Forelimb muscle (tissue), 1 donor: ENCODE data around the gene PFN4. TPM values are rescaled to one million over a fixed set of nuclear protein-coding genes. Genes with fewer than 3 reads are reported as not detected.
A peak's percentile ranks its signal among the peaks of the same experiment; 100 is the strongest.
"Not testable (repeated sequence)": the region's sequence is repeated elsewhere in the genome, so short reads cannot be mapped to it uniquely, and the experiment has no call there.

ENCODE experiments used
- DNase-seq: peaks from one replicate; pipeline ENCODE4 v3.0.0-alpha.2; 2013; ENCODE audit warnings: low read depth
- polyA plus RNA-seq: library from polyadenylated mRNA; unstranded; fragments of 120-200 nt; gene quantifications from one replicate; pipeline ENCODE4 v1.2.1, GENCODE V29; 2013; ENCODE audit not compliant: insufficient read length

PFN4 gene
- polyA plus RNA-seq, 1 donor = 0.94 TPM

GRCh38 chr2:24111407-24111901 is 11.7 kb downstream of the PFN4 start:
- DNase-seq = no peak

- DNase-seq = no peak
These were observed 12.4 kb downstream of the PFN4 start for GRCh38 chr2:24110660-24111303.

- not testable (repeated sequence) for DNase-seq
These were observed 13.7 kb downstream of the PFN4 start for GRCh38 chr2:24109431-24109830.

- DNase-seq = no peak
These were observed 15.8 kb downstream of the PFN4 start for GRCh38 chr2:24107336-24107735.

GRCh38 chr2:24106786-24107185 is 16.3 kb downstream of the PFN4 start:
- DNase-seq = no peak

- DNase-seq = no peak
These were observed 17.3 kb downstream of the PFN4 start for GRCh38 chr2:24105816-24106215.

- DNase-seq = no peak
These were observed 18.2 kb downstream of the PFN4 start for GRCh38 chr2:24104906-24105305.

GRCh38 chr2:24104110-24104650 is 19.0 kb downstream of the PFN4 start:
- no peak for DNase-seq

- no peak for DNase-seq
These were observed 20.5 kb downstream of the PFN4 start for GRCh38 chr2:24102677-24103076.

- DNase-seq = no peak
These were observed 21.1 kb downstream of the PFN4 start for GRCh38 chr2:24101992-24102391.

- not testable (repeated sequence) for DNase-seq
These were observed 22.4 kb downstream of the PFN4 start for GRCh38 chr2:24100732-24101131.

- not testable (repeated sequence) for DNase-seq
These were observed 27.9 kb downstream of the PFN4 start for GRCh38 chr2:24095171-24095677.

- DNase-seq = not testable (repeated sequence)
These were observed 29.9 kb downstream of the PFN4 start for GRCh38 chr2:24093270-24093669.

- no peak for DNase-seq
These were observed 34.2 kb downstream of the PFN4 start for GRCh38 chr2:24088821-24089359.

GRCh38 chr2:24087032-24087431 is 36.1 kb downstream of the PFN4 start:
- DNase-seq = no peak

- no peak for DNase-seq
These were observed 36.9 kb downstream of the PFN4 start for GRCh38 chr2:24086241-24086640.

- no peak for DNase-seq
These were observed 38.0 kb downstream of the PFN4 start for GRCh38 chr2:24085200-24085489.

- peak; percentile 68 for DNase-seq
These were observed 38.5 kb downstream of the PFN4 start, which contains the start of gene TP53I3 for GRCh38 chr2:24084386-24085199. TSS of gene TP53I3 (minus strand) at chr2:24084834. CDS start at chr2:24084326, 508 bp downstream.

- no peak for DNase-seq
These were observed 39.4 kb downstream of the PFN4 start for GRCh38 chr2:24083567-24084385.

GRCh38 chr2:24082787-24083566 is 40.2 kb downstream of the PFN4 start:
- no peak for DNase-seq

- DNase-seq = no peak
These were observed 42.4 kb downstream of the PFN4 start for GRCh38 chr2:24080701-24081100.
